COLO829 (cell line): ENCODE data around the gene ERAS.
A peak's percentile ranks its signal among the peaks of the same experiment; 100 is the strongest.
"Not testable (repeated sequence)": the region's sequence is repeated elsewhere in the genome, so short reads cannot be mapped to it uniquely, and the experiment has no call there.

Source experiments
- DNase-seq: peaks from one replicate; pipeline ENCODE4 v3.0.0; 2012; ENCODE audit warnings: low spot score

Gene ERAS

GRCh38 chrX:48798318-48798717 is 28.0 kb upstream of the ERAS start:
- no peak for DNase-seq

- DNase-seq, result no peak
Observed at GRCh38 chrX:48800574-48801279, 25.6 kb upstream of the ERAS start.

- DNase-seq, result peak; percentile 97
Observed at GRCh38 chrX:48801280-48802088, 24.8 kb upstream of the ERAS start, which contains the start of gene HDAC6. TSS of gene HDAC6 (plus strand) at chrX:48802067. CDS start at chrX:48802693, 626 bp downstream.

- peak; percentile 85 for DNase-seq
Observed at GRCh38 chrX:48802089-48802904, 24.0 kb upstream of the ERAS start.

GRCh38 chrX:48802905-48803200 is 23.5 kb upstream of the ERAS start:
- DNase-seq, result no peak

GRCh38 chrX:48806081-48806480 is 20.2 kb upstream of the ERAS start:
- DNase-seq, result no peak

GRCh38 chrX:48813644-48814043 is 12.7 kb upstream of the ERAS start:
- no peak for DNase-seq

GRCh38 chrX:48814722-48815121 is 11.6 kb upstream of the ERAS start:
- DNase-seq, result no peak

GRCh38 chrX:48815266-48815665 is 11.0 kb upstream of the ERAS start:
- DNase-seq, result no peak

GRCh38 chrX:48816014-48816810 is 10.1 kb upstream of the ERAS start:
- no peak for DNase-seq

- no peak for DNase-seq
Observed at GRCh38 chrX:48818098-48818497, 8.2 kb upstream of the ERAS start.

GRCh38 chrX:48818866-48819265 is 7.4 kb upstream of the ERAS start:
- no peak for DNase-seq

- not testable (repeated sequence) for DNase-seq
Observed at GRCh38 chrX:48819394-48819793, 6.9 kb upstream of the ERAS start.

GRCh38 chrX:48823053-48823452 is 3.3 kb upstream of the ERAS start:
- DNase-seq, result no peak

GRCh38 chrX:48824066-48824465 is 2.2 kb upstream of the ERAS start:
- DNase-seq, result no peak

GRCh38 chrX:48826876-48827653 is 752 bp downstream of the ERAS start:
- no peak for DNase-seq

- no peak for DNase-seq
Observed at GRCh38 chrX:48827654-48827968, 1.3 kb downstream of the ERAS start.

- DNase-seq, result no peak
Observed at GRCh38 chrX:48829016-48829735, 2.9 kb downstream of the ERAS start.

GRCh38 chrX:48831136-48831908 is 5.0 kb downstream of the ERAS start:
- DNase-seq, result no peak

- DNase-seq, result no peak
Observed at GRCh38 chrX:48831909-48832291, 5.6 kb downstream of the ERAS start.
